Measurements from ENCODE around the gene SMARCA2.
"Not testable (repeated sequence)": the region's sequence is repeated elsewhere in the genome, so short reads cannot be mapped to it uniquely, and the experiment has no call there.

The SMARCA2 gene

DNA sequence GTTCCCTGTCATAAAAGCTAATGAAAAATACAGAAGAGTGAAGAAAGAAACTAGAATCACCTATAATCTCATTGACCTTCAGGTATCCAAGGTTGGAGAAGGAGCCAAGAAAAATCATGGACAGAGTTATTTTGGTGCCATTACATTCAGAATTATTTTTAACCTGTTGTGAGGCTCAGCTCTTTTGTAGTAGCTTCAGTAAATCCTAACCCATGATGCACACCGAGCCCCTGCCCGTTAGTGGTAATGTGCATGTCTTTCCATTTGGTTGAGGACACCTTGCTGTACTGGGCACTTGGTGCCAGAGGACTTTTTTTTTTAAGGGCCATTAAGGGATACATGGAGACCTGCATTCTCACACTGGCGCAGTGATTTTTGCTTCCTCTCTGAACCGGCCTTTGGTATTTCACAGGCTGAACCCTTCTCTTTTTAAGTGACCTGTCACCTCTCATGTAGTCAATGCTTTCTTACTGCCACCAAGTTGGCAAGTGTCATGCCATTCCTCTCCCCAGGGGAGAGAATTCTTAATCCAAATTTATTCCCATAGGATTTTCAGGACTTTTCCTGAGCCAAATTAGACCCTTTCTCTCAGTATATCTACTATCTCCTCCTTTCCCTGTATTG lies 125.6 kb downstream of the SMARCA2 start:
- DNase-seq (ENCODE audit: low read depth) = no peak
- TF ChIP-seq, protein P1, sequence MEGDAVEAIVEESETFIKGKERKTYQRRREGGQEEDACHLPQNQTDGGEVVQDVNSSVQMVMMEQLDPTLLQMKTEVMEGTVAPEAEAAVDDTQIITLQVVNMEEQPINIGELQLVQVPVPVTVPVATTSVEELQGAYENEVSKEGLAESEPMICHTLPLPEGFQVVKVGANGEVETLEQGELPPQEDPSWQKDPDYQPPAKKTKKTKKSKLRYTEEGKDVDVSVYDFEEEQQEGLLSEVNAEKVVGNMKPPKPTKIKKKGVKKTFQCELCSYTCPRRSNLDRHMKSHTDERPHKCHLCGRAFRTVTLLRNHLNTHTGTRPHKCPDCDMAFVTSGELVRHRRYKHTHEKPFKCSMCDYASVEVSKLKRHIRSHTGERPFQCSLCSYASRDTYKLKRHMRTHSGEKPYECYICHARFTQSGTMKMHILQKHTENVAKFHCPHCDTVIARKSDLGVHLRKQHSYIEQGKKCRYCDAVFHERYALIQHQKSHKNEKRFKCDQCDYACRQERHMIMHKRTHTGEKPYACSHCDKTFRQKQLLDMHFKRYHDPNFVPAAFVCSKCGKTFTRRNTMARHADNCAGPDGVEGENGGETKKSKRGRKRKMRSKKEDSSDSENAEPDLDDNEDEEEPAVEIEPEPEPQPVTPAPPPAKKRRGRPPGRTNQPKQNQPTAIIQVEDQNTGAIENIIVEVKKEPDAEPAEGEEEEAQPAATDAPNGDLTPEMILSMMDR (conservative IDR thresholded peaks at IDR 0.05; ENCODE audit: control insufficient read depth, insufficient read depth, low read depth, low read length) = no peak
- no peak overlapping the region for H3K4me3 ChIP-seq (ENCODE audit: control insufficient read depth, low read depth, low read length)

DNA sequence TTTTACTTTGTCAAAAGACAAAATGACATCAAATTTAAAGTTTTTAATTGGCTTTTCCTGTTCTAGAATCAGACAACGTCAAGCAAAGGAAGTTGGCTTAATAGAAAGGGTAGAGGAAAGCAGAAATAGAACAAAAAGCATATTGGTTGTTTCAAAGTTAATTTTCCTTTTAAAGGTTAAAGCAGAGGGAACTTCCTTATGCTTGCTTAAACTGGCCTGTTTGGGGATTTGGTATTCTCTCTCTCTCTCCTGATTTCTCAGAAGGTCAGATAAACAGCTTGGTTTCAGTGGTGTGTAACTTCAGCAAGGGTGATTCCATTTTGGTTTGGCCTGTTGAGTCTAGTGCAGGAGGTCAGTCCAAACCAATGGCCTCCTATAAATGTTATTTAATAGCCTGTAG lies 127.1 kb downstream of the SMARCA2 start:
- TF ChIP-seq, protein P1 (conservative IDR thresholded peaks at IDR 0.05; ENCODE audit: control insufficient read depth, insufficient read depth, low read depth, low read length) = no peak
- no peak for DNase-seq (ENCODE audit: low read depth)
- no peak overlapping the region for H3K4me3 ChIP-seq (ENCODE audit: control insufficient read depth, low read depth, low read length)

DNA sequence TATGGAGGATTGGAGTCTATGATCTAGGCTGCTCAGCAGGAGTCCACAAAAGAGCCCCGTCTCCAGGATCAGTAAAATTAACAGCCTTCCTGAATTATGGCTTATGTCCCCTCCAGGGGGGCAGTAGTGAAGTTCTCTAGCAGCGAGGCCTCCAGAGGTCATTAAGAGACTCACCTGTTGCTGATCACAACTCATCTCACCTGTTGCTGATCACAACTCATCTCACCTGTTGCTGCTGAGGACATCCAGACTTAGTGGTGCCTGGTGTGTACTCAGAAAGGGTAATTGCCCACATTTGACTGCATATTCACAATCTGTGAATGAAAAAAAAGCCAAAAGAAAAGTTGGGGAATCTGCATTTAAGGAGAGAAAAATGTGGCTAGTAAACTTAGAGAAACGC lies 129.5 kb downstream of the SMARCA2 start:
- TF ChIP-seq, protein P1 (conservative IDR thresholded peaks at IDR 0.05; ENCODE audit: control insufficient read depth, insufficient read depth, low read depth, low read length) = no peak
- no peak overlapping the region for H3K4me3 ChIP-seq (ENCODE audit: control insufficient read depth, low read depth, low read length)
- no peak for DNase-seq (ENCODE audit: low read depth)

DNA sequence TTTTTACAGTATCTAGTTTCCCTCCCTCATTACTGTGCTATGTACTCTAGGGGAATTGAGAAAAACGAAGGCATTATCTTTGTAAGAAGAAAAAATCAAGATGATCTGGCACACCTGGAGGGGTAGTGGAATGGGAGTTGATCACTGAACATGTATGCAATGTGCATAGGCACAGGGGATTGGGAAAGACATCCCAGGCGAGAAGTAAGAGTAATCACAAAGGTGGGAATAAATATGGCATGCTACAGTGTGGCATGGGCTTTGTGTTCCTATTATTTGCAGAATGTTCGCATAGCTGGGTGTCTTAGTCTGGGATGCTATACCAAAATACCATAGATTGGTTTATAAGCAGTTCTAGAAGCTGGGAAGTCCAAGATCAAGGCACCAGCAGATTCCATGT lies 130.6 kb downstream of the SMARCA2 start:
- H3K4me3 ChIP-seq (ENCODE audit: control insufficient read depth, low read depth, low read length) = no peak overlapping the region
- TF ChIP-seq, protein P1 (conservative IDR thresholded peaks at IDR 0.05; ENCODE audit: control insufficient read depth, insufficient read depth, low read depth, low read length) = no peak
- no peak for DNase-seq (ENCODE audit: low read depth)

DNA sequence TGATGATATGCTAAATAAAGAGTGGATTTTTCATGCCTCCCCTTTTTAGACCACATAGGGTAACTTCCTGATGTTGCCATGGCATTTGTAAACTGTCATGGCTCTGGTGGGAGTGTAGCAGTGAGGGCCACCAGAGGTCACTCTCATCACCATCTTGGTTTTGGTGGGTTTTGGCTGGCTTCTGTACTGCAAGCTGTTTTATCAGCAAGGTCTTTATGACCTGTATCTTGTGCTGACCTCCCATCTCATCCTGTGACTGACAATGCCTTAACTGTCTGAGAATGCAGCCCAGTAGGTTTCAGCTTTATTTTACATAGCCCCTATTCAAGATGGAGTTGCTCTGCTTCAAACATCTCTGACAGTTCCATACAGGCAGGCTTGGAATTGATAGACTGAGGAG lies 131.6 kb downstream of the SMARCA2 start:
- not testable (repeated sequence) for DNase-seq (ENCODE audit: low read depth); H3K4me3 ChIP-seq (ENCODE audit: control insufficient read depth, low read depth, low read length)
- TF ChIP-seq, protein P1 (conservative IDR thresholded peaks at IDR 0.05; ENCODE audit: control insufficient read depth, insufficient read depth, low read depth, low read length) = peak; percentile 5

DNA sequence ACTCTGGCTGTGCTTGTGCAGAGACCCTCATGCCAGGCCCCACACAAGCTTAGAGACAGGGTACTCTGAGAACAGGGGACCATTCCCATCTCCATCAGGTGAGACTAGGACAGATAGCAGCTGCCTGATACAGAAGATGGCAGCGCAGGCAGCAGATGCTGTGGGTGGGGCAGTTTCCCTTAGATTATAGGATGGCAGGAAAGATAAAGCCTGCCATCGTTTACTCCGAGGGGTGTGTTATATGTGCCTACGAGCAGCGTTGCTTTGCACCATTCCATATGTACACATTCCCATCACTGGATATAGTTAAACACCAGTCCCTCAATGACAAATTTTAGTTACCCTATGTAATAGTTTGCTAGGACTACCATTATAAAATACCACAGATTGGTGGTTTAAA lies 135.2 kb downstream of the SMARCA2 start:
- TF ChIP-seq, protein P1 (conservative IDR thresholded peaks at IDR 0.05; ENCODE audit: control insufficient read depth, insufficient read depth, low read depth, low read length) = no peak
- no peak for DNase-seq (ENCODE audit: low read depth)
- no peak overlapping the region for H3K4me3 ChIP-seq (ENCODE audit: control insufficient read depth, low read depth, low read length)

DNA sequence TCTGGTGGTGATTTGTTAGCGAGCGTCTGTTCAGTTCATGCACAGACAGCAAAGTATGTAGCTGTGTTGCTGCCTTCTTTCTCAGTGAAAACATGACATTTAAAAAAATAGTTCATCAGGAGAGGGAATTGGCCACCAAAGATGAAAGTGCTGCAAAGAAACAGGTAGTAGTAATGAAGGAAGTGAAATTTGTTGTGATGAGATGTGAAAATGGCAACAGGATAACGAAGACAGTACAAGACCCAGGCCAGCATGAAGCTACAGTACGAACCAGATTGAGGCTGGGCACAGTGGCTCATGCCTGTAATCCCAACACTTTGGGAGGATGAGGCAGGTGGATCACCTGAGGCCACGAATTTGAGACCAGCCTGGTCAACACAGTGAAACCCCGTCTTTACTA lies 136.0 kb downstream of the SMARCA2 start:
- DNase-seq (ENCODE audit: low read depth) = no peak
- no peak overlapping the region for H3K4me3 ChIP-seq (ENCODE audit: control insufficient read depth, low read depth, low read length)
- TF ChIP-seq, protein P1 (conservative IDR thresholded peaks at IDR 0.05; ENCODE audit: control insufficient read depth, insufficient read depth, low read depth, low read length) = no peak
